ENCODE results near the gene AVPR1B. TPM values are rescaled to one million over a fixed set of nuclear protein-coding genes. Genes with fewer than 3 reads are reported as not detected.

AVPR1B gene
- total RNA-seq, 2 experiments from 2014 or later: not detected

DNA sequence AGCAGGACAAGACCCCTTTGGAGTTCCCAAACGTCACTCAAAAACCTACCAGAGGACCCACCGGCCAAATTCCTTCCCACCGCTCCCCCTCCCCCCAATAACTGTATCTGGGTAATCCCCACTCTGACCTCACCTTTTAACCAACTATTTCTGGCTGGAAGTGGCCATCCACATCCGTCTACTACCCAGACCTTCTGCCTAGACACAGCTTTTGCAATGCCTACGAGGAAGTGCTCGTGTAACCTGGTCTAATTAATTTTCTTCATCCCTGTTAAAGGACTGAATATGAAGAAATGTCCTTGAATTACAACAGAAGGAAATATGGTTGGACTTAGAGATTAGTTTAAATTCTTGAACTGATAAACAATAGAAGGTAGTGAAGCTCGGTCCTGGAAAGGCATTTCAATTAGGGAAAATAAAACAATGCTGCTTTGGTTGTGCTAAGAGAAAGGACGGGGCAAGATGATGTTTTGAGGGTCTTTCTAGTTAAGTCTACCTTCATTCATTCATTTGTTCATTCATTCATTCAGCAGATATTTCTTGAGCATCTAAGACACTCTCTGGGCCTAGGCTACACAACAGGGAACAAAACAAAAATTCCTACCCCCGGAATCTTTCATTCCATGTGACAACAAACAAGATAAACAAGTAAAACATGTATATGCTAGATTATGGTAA is 18.8 kb downstream of the AVPR1B start:
- H3K9me3 Mint-ChIP-seq (ENCODE audit: insufficient read depth): no peaks in the 10 kb centered on the region
- ChIA-PET POLR2A (no interaction called here), CTCF (interaction anchor here (1.0 to 4.0 kb wide), 2 partner anchors 9 to 68 kb away, joined by 5 to 17 read pairs; no protein-coding TSS in a partner anchor)
- no peak for DNase-seq
- H3K27me3 Mint-ChIP-seq (ENCODE audit: low read depth): peaks cover 41% of the 10 kb centered on the region
- H3K27ac Mint-ChIP-seq: no peak overlapping the region
- H3K4me1 Mint-ChIP-seq (ENCODE audit: low read depth): no peaks in the 10 kb centered on the region
- H3K4me3 Mint-ChIP-seq: no peak overlapping the region
- ATAC-seq: no peak
- H3K36me3 Mint-ChIP-seq (ENCODE audit: low read depth): no peaks in the 10 kb centered on the region

DNA sequence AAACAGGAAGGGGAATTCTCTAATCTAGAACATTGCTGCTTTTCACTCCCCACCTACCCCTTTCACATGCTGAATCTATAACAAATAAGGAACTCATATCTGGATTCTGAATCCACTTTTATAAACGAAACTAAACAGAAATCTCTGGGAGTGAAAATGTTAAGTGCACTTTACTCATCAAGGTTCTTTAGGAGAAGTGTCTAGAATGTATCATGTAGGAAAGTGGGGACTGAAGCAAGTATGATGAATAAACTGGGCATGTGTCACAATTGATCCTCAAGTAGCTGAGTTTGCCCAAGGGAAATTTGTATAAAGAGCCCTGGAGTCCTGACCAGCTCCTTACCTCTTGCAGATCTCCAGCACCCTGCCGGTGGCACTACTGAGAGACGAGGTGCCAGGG is 19.8 kb downstream of the AVPR1B start:
- POLR2A ChIA-PET: no interaction called here
- no peak for DNase-seq
- no peak overlapping the region for H3K4me3 Mint-ChIP-seq
- ATAC-seq: no peak
- H3K4me1 Mint-ChIP-seq (ENCODE audit: low read depth): no peaks in the 10 kb centered on the region
- CTCF ChIA-PET: interaction anchor here (1.0 to 4.0 kb wide), 4 partner anchors 10 to 120 kb away, joined by 3 to 17 read pairs (median 4); no protein-coding TSS in a partner anchor
- no peaks in the 10 kb centered on the region for H3K9me3 Mint-ChIP-seq (ENCODE audit: insufficient read depth)
- no peak overlapping the region for H3K27ac Mint-ChIP-seq
- H3K36me3 Mint-ChIP-seq (ENCODE audit: low read depth): no peaks in the 10 kb centered on the region
- peaks cover 37% of the 10 kb centered on the region for H3K27me3 Mint-ChIP-seq (ENCODE audit: low read depth)

DNA sequence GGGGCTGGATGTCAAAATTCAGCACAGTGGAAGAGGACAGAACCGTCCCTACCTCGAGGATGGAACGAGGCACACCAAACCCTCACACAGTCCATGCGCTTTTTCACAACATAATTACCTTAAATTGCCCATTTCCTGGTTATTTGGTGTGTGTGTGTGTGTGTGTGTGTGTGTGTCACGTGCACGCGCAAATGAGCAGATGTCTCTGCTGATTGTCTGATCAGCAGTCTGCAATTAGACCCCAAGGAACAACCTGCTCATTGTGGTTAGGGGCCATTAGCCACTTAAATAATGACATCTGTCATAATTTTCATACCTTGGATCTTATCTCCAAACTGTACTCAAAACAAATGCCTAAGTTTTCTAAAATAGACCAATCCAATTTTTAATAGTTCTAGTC is 23.2 kb downstream of the AVPR1B start:
- no peak for ATAC-seq
- POLR2A ChIA-PET: no interaction called here
- DNase-seq: no peak
- Mint-ChIP-seq H3K27ac (no peak overlapping the region), H3K36me3 (ENCODE audit: low read depth) (no peaks in the 10 kb centered on the region), H3K27me3 (ENCODE audit: low read depth) (peaks cover 28% of the 10 kb centered on the region), H3K4me3 (no peak overlapping the region), H3K9me3 (ENCODE audit: insufficient read depth) (no peaks in the 10 kb centered on the region), H3K4me1 (ENCODE audit: low read depth) (no peaks in the 10 kb centered on the region)
- CTCF ChIA-PET: interaction anchor here (3.0 kb wide), 1 partner anchor 63 kb away, joined by 15 read pairs; no protein-coding TSS in a partner anchor

DNA sequence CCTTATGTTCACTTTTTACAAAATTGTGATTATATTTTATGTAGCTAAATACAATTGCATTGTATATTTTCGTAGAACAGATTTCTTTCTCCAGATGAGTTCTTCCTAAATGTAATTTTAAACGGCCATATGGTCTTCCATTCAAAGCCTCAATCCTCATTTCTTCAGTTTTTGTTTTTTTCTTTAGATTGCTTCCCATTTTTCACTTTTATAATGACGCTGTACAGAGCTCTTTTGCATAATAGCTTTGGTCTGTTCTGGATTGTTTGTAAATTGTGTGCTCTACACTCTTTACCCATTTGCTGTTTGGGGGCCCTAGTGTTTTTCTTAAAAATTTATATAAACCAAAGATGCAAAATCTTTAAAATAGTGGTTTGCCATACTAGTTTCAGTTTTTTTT is 27.8 kb downstream of the AVPR1B start:
- H3K9me3 Mint-ChIP-seq (ENCODE audit: insufficient read depth): no peaks in the 10 kb centered on the region
- DNase-seq (no peak), ATAC-seq (no peak)
- ChIA-PET POLR2A (no interaction called here), CTCF (interaction anchor here (1.0 kb wide), 1 partner anchor 59 kb away, joined by 3 read pairs; no protein-coding TSS in a partner anchor)
- H3K4me1 Mint-ChIP-seq (ENCODE audit: low read depth): no peaks in the 10 kb centered on the region
- H3K4me3 Mint-ChIP-seq: no peak overlapping the region
- peaks cover 32% of the 10 kb centered on the region for H3K27me3 Mint-ChIP-seq (ENCODE audit: low read depth)
- no peak overlapping the region for H3K27ac Mint-ChIP-seq
- H3K36me3 Mint-ChIP-seq (ENCODE audit: low read depth): no peaks in the 10 kb centered on the region

DNA sequence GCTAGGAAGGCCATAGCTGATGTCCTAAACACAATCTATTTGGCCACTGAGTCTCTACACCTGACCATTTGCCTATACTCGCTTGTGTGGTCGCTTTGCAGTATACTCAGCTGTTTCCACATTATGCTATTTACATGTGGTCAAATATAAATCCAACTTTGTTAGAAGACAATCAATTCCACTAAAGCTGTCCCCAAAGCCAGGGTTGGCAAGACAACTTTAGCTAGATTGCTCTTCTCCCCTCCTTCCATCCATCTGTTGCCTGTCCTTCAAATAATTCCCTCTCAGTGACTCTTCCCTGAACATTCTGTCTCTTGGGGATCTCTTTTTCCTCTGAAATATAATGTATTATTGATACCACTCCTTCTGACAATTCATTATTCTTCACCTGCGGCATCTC is 30.1 kb downstream of the AVPR1B start:
- Mint-ChIP-seq H3K27me3 (ENCODE audit: low read depth) (peaks cover 27% of the 10 kb centered on the region), H3K27ac (no peak overlapping the region), H3K4me3 (no peak overlapping the region), H3K36me3 (ENCODE audit: low read depth) (no peaks in the 10 kb centered on the region), H3K9me3 (ENCODE audit: insufficient read depth) (no peaks in the 10 kb centered on the region), H3K4me1 (ENCODE audit: low read depth) (no peaks in the 10 kb centered on the region)
- no peak for DNase-seq
- no peak for ATAC-seq
- POLR2A ChIA-PET: no interaction called here
- CTCF ChIA-PET: no interaction called here

DNA sequence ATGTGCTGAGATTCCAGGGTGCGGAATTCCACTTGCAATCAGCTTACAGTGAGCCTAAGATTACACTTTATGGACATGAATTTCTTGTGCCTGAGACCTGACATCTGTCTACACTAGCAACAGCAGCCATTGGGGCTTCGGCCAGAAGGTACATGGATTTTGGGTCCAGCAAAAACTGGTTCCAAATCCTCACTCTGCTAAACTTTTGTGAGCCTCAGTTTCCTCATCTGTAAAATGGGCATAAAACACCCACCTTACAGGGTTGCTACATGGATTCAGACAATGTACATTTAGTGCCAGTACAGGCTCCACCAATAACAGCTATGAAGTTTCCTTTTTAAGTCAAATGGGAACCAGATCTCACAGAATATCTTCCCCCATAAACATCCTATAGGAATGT is 33.4 kb downstream of the AVPR1B start:
- CTCF ChIA-PET: no interaction called here
- Mint-ChIP-seq H3K36me3 (ENCODE audit: low read depth) (no peaks in the 10 kb centered on the region), H3K27ac (no peak overlapping the region), H3K4me1 (ENCODE audit: low read depth) (peaks cover 18% of the 10 kb centered on the region), H3K9me3 (ENCODE audit: insufficient read depth) (no peaks in the 10 kb centered on the region), H3K4me3 (no peak overlapping the region), H3K27me3 (ENCODE audit: low read depth) (peaks cover 29% of the 10 kb centered on the region)
- ATAC-seq (no peak), DNase-seq (no peak)
- POLR2A ChIA-PET: no interaction called here

DNA sequence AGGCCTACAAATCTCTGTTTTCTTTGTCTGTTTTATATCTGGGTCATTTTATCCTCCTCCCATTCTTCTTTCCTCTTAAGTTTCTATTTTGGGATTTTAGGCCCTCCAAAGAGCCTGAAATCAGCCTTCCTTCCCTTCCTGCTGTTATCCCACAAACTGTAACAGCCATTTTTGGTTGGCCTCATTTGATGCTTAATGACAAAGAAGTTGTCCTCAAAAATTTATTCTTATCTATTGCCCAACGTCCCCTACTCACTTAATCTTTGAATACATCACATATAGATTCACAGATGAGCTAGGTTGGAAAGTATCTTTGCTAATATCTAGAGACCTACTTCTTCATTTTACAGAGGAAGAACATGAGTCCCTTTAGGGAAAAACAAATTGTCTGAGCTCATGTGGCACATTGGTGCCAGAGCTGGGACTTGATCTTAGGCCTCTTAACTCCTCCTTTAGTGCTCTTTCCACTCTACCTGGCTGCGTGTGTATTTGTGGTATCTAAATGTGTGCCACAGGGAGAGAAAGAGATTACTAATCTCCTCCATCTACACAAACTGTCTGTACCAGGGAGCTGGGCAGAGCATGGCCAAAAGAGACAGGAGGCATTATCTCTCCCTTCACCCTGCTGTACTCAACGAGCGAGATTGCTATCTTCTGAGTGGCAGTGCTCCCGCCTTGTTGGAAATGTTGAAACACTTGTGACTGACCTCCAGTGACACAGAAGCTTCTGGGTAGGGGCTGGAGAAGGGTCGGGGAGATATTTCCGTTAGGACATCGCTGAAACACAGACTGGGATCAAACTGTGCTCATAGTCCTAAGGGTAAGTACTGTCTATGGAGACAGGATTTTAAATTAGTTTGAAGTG is 34.1 kb downstream of the AVPR1B start:
- H3K4me1 Mint-ChIP-seq (ENCODE audit: low read depth): peaks cover 18% of the 10 kb centered on the region
- DNase-seq (no peak), ATAC-seq (no peak)
- H3K36me3 Mint-ChIP-seq (ENCODE audit: low read depth): no peaks in the 10 kb centered on the region
- no peak overlapping the region for H3K27ac Mint-ChIP-seq
- peaks cover 26% of the 10 kb centered on the region for H3K27me3 Mint-ChIP-seq (ENCODE audit: low read depth)
- ChIA-PET POLR2A (no interaction called here), CTCF (interaction anchor here (1.3 to 1.6 kb wide), 2 partner anchors 9 to 23 kb away, joined by 3 to 4 read pairs; no protein-coding TSS in a partner anchor)
- no peaks in the 10 kb centered on the region for H3K9me3 Mint-ChIP-seq (ENCODE audit: insufficient read depth)
- no peak overlapping the region for H3K4me3 Mint-ChIP-seq

DNA sequence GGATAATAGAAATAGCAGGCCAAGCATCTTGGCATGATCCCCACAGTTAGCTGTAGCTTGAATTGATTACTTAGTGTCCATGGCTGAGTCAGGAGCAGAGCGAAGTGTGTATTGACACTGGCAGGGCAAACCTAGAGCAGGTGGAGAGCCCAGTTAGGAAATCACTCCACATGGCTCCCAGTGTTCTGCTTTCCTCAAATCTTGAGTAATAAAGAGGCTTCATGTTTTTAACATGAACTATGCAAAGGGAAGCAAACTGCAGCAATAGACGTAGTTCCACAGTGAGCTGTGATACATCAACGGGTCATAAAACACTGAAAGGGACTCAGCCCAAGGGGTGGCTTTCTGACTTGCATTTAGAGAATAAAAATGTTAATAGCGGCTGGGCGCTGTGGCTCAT is 35.3 kb downstream of the AVPR1B start:
- CTCF ChIA-PET: interaction anchor here (1.6 to 3.2 kb wide), 3 partner anchors 10 to 51 kb away, joined by 4 to 18 read pairs (median 10); no protein-coding TSS in a partner anchor
- H3K4me3 Mint-ChIP-seq: no peak overlapping the region

DNA sequence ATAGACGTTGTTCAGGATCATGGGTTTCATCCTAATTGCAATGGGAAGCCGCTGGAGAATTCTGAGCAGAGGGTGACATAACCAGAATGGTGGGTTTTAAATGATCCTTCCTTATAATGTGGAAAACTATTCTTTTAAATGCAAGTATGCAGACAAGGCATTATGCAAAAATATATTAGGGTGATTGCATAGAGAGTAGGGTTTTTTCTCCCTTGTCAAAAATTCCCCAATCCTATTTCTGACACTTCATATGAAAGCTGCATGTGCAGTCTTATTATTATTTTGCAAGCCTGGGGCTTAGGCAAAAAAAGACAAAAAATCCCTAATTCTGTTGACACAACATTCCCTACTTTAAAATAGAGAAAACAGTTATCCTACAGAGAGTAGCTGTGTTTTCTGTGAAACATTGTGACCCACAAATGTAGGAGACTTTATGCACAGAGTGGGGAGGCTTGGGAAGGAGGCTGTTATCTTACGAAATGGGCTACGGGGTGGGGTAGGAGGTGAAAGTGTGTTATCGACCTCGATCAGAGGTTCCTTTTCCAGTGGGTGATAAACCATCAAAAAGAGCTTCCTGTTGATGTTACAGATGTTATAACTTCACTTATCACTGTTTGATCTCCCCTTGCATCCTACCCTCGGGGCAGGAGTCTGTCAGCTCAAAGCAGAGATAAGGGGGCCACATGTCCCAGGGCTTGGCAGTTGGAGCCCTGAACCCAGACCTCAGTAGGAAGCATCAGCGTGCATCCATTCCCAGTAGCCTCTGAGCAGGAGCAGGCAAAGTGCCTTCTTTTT is 37.0 kb downstream of the AVPR1B start:
- Mint-ChIP-seq H3K27ac (no peak overlapping the region), H3K9me3 (ENCODE audit: insufficient read depth) (no peaks in the 10 kb centered on the region), H3K27me3 (ENCODE audit: low read depth) (peaks cover 31% of the 10 kb centered on the region), H3K4me1 (ENCODE audit: low read depth) (peaks cover 18% of the 10 kb centered on the region), H3K4me3 (peak overlapping the region; percentile 2), H3K36me3 (ENCODE audit: low read depth) (no peaks in the 10 kb centered on the region)
- POLR2A ChIA-PET: no interaction called here
- DNase-seq (no peak), ATAC-seq (peak; percentile 63)
- CTCF ChIA-PET: interaction anchor here (1.2 to 3.2 kb wide), 4 partner anchors 12 to 50 kb away, joined by 3 to 18 read pairs (median 7); no protein-coding TSS in a partner anchor

More for the DNA sequence above, 35.3 kb downstream of the AVPR1B start:
- DNase-seq (no peak), ATAC-seq (no peak)
- H3K36me3 Mint-ChIP-seq (ENCODE audit: low read depth): no peaks in the 10 kb centered on the region
- no peaks in the 10 kb centered on the region for H3K9me3 Mint-ChIP-seq (ENCODE audit: insufficient read depth)
- H3K4me1 Mint-ChIP-seq (ENCODE audit: low read depth): peaks cover 18% of the 10 kb centered on the region
- no peak overlapping the region for H3K27ac Mint-ChIP-seq
- POLR2A ChIA-PET: no interaction called here
- peaks cover 28% of the 10 kb centered on the region for H3K27me3 Mint-ChIP-seq (ENCODE audit: low read depth)

DNA sequence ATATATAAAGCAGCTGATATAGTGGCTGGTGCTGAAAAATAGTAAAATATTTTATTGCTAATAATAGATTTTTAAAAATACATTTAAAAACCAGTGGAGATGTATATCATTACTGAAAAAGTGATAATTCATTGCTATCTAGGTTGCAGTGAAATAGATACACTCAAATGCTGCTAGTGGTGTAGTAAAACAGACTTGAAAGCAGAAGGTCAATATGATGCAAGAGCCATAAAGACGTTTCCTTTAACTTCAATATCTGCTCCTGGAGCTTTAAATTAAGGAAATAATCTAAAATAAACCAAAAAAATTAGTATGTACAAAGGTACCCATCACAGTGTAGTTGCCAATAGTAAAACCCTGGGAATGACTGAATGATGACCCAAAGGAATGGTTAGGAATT is 38.1 kb downstream of the AVPR1B start:
- POLR2A ChIA-PET: no interaction called here
- Mint-ChIP-seq H3K4me3 (no peak overlapping the region), H3K27me3 (ENCODE audit: low read depth) (peaks cover 31% of the 10 kb centered on the region), H3K9me3 (ENCODE audit: insufficient read depth) (no peaks in the 10 kb centered on the region), H3K27ac (no peak overlapping the region), H3K4me1 (ENCODE audit: low read depth) (peaks cover 18% of the 10 kb centered on the region), H3K36me3 (ENCODE audit: low read depth) (no peaks in the 10 kb centered on the region)
- no peak for DNase-seq
- CTCF ChIA-PET: interaction anchor here (1.2 to 3.2 kb wide), 2 partner anchors 13 to 49 kb away, joined by 4 to 18 read pairs; no protein-coding TSS in a partner anchor
- ATAC-seq: no peak

DNA sequence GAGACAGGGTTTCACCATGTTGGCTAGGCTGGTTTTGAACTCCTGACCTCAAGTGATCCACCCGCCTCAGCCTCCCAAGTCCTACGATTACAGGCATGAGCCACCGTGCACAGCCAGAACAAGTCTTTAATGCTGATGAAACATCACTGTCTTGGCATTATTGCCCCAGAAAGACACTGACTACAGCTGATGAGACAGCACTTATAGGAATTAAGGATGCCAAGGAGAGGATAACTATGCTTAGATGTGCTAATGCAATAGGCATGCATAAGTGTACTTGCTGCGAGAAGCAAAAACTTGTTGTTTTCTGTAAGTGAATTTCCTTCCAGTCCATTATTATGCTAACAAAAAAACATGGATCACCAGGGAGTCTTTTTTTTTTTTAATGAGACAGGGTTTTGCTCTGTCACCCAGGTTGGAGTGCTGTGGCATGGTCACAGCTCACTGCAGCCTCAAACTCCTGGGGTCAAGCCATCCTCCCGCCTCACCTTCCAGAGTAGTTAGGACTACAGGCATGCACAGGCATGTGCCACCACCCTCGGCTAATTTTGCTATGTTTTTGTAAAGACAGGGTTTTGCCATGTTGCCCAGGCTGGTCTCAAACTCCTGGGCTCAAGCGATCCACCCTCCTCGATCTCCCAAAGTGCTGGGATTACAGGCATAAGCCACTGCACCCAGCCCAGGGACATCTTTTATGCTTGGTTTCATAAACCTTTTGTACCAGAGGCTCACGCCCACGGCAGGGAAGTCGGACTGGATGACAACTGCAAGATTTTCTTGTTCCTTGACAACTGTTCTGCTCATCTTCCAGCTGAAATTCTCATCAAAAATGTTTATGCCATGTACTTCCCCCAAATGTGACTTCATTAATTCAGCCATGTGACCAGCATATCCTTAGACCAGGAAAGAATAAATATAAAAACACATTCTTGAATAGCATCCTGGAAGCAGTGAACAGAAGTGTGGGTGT is 41.1 kb downstream of the AVPR1B start:
- H3K4me3 Mint-ChIP-seq: no peak overlapping the region
- H3K27ac Mint-ChIP-seq: no peak overlapping the region
- DNase-seq: no peak
- H3K9me3 Mint-ChIP-seq (ENCODE audit: insufficient read depth): no peaks in the 10 kb centered on the region
- ATAC-seq: no peak
- peaks cover 16% of the 10 kb centered on the region for H3K4me1 Mint-ChIP-seq (ENCODE audit: low read depth)
- CTCF ChIA-PET: interaction anchor here (0.9 to 2.2 kb wide), 3 partner anchors 30 to 45 kb away, joined by 3 to 8 read pairs (median 3); no protein-coding TSS in a partner anchor
- H3K36me3 Mint-ChIP-seq (ENCODE audit: low read depth): no peaks in the 10 kb centered on the region
- POLR2A ChIA-PET: no interaction called here
- H3K27me3 Mint-ChIP-seq (ENCODE audit: low read depth): peaks cover 29% of the 10 kb centered on the region

Measured in activated CD8-positive, alpha-beta T cell treated with anti-CD3 and anti-CD28 coated beads, Interleukin-2, amount 10 ng/mL, durations not matched to agents 7 days and 5 days (primary cell).